K562 treated with DMSO at 1 percent for 12 hours (cell line): ENCODE data around the gene MAPK6. TPM values are rescaled to one million over a fixed set of nuclear protein-coding genes. Genes with fewer than 3 reads are reported as not detected.

Experiments
- total RNA-seq: library from RNA; unstranded; fragments of 300-600 nt; gene quantifications from 2 replicates; pipeline ENCODE4 v1.2.3, GENCODE V29; 2022; ENCODE audit not compliant: insufficient read depth

MAPK6 gene
- total RNA-seq, result 9.3 and 42.9 TPM in 2 replicates

DNA sequence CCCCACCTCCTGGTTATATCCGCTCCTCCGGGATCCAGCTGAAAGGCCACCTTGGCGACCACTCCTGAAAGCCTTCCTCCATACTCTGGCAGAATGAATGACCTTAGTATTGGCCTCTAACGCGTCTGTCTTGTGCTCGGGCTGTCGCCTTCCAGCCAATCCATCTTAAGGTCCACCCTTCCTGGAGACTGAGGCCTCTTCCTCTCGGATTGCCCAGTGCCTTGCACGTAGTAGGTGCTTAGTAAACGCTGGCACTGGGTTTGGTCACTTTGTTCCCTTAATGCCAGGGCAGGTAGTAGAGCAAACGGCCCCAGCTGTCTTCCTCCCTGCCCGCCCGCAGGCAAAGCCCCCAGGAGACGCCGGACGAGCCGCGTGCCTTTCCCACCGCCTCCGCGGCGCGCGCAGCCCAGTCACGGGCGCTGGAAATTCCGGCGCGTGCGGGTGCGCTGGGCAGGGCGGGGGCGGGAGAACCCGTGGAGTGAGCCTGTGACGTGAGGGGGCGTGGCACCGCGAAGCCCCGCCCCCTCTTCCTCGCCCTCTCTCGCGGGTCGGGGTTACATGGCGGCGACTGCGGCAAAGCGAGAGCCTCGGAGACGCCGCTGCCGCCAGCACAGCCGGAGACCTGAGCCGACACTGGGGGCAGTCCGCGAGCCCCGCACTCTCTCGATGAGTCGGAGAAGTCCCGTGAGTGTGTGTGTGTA is at the start of gene MAPK6:
Gene MAPK6 (plus strand): TSS at position 527 of the 701 bp plus-strand sequence. CDS start 27,242 bp downstream, outside the sequence.

GRCh38 chr15:51971375-51972133 is 47.5 kb upstream of the MAPK6 start, which contains the start of gene LEO1:
TSS of gene LEO1 (minus strand) at chr15:51971778. CDS start at chr15:51971745, 33 bp downstream.

Other genes with a start within 250 kb of the MAPK6 start
- 8.1 and 15.8 TPM in 2 replicates for gene TMOD3, start 189.6 kb upstream of the MAPK6 start, total RNA-seq
- 16.6 and 25.9 TPM in 2 replicates for gene LEO1, start 47.4 kb upstream of the MAPK6 start, total RNA-seq
- not detected in 2 replicates for gene BCL2L10, start 93.6 kb downstream of the MAPK6 start, total RNA-seq
- gene GNB5, start 172.2 kb downstream of the MAPK6 start, total RNA-seq, result 2.2 and 3.6 TPM in 2 replicates